Measurements from ENCODE around the gene LPAR3. TPM values are rescaled to one million over a fixed set of nuclear protein-coding genes. Genes with fewer than 3 reads are reported as not detected.
A peak's percentile ranks its signal among the peaks of the same experiment; 100 is the strongest.

The LPAR3 gene, protein sequence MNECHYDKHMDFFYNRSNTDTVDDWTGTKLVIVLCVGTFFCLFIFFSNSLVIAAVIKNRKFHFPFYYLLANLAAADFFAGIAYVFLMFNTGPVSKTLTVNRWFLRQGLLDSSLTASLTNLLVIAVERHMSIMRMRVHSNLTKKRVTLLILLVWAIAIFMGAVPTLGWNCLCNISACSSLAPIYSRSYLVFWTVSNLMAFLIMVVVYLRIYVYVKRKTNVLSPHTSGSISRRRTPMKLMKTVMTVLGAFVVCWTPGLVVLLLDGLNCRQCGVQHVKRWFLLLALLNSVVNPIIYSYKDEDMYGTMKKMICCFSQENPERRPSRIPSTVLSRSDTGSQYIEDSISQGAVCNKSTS
- 0.18 and 0.28 TPM in 2 replicates for total RNA-seq (2012; rRNA removed)
- 0.07 and 0.09 TPM in 2 replicates for polyA plus RNA-seq (2012; rRNA removed)
- 0.12 and 0.56 TPM in 2 replicates for polyA plus RNA-seq (2012; cell fraction: cytosol; rRNA removed)
- polyA plus RNA-seq (2012; cell fraction: nucleus; rRNA removed; ENCODE audit: low replicate concordance), result 0.03 TPM in 1 of 2 replicates, not detected in the other
- percentile 14 among the genes with signal in this experiment for Bru-seq, nascent RNA
- percentile 8 among the genes with signal in this experiment for BruChase-seq, experiment 1, labeled RNA remaining after a 6-hour chase
- BruChase-seq, experiment 2, labeled RNA remaining after a 2-hour chase, result percentile 8 among the genes with signal in this experiment
- long read RNA-seq, result 0 reads

DNA sequence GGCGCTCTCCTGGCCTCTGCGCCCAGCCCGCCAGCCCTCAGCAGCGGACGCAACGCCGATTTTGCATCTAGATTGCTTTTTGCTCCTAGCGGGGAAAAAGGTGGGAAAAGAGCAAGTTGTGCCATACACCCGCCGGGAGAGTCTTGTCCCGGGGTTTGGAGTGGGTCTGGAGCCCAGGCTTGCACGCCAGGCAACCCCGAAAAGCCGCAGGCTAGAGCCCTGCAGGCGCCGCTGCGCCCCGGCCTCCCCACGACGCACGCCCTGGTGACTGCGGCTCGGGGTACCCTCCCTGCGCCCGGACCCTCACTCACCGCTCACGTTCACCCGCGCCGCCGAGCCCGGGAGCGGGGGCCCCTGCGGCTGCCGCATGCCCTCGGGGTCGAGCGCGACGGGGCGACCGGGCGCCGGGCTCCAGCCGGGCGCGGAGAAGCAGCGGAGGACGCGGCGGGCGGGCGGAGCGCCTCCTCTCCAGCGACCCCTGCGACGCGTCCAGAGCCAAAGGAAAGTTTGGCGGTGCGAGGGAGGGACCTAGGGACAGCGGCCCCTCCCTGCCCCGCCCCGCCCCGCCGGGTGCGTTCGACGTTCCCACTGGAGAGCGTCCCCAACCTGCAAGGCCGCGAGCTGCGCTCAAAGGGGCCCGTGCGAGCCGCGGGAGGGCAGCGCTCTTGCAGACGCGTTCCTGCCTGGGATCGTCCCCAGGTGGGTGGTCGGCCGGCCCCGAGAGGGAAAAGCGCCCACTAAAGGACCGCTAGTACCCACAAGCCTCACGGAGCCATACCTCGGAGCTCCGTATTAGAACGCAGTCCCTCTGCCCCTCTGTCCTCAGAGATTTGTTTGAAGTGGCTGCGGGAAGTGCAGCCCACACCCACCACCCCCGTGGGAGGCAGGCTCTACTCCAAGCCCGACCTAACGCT, at the start of gene LPAR3:
Gene LPAR3, minus strand, starts transcription at position 502 of the 914 bp plus-strand sequence. CDS start 27,086 bp downstream, outside the sequence.
- Histone ChIP-seq H3K9ac (ENCODE audit: low read depth, low read length) (no peak within 1 kb of the TSS), H3K4me1 (ENCODE audit: control insufficient read depth, insufficient read depth, low read length) (no peaks in the 10 kb centered on the region), H2BK120ac (ENCODE audit: low read depth, low read length) (no peak within 1 kb of the TSS), H3K9me3 (ENCODE audit: control insufficient read depth, insufficient read depth, low read length) (no peaks in the 10 kb centered on the region), H3K27ac (ENCODE audit: insufficient read depth, low read length) (no peak within 1 kb of the TSS), H2BK20ac (ENCODE audit: low read depth, low read length) (no peak within 1 kb of the TSS), H3K23ac (ENCODE audit: low read depth, low read length) (peak within 1 kb of the TSS; percentile 58), H3K56ac (ENCODE audit: extremely low read depth, insufficient read depth, low read length) (no peak within 1 kb of the TSS), H3K18ac (ENCODE audit: low read depth, low read length) (no peak within 1 kb of the TSS), H3K27me3 (ENCODE audit: control insufficient read depth, insufficient read depth, low read length) (peaks cover 40% of the 10 kb centered on the region), H3K79me1 (ENCODE audit: low read depth in 1 of 2, low read length in 2 of 2) (no peaks in the 10 kb centered on the region), H2AK9ac (replicated peaks; ENCODE audit: low read depth, low read length, poor library complexity) (no peak within 1 kb of the TSS), H4K5ac (ENCODE audit: low read depth, low read length) (no peak within 1 kb of the TSS), H2AK5ac (ENCODE audit: low read depth, low read length) (no peak within 1 kb of the TSS), H4K91ac (ENCODE audit: insufficient read depth, low read depth, low read length) (no peak within 1 kb of the TSS), H2AFZ (replicated peaks; ENCODE audit: low read length, poor library complexity) (peak within 1 kb of the TSS; percentile 81), H3K4ac (ENCODE audit: low read depth, low read length) (no peak within 1 kb of the TSS), H3K4me3 (ENCODE audit: insufficient read depth, low read depth, low read length) (peak within 1 kb of the TSS; percentile 16; the same call in 1 of the 2 replicates), H2BK15ac (ENCODE audit: low read depth, low read length) (no peak within 1 kb of the TSS), H2BK5ac (ENCODE audit: low read depth, low read length, poor library complexity, severe bottlenecking) (no peak within 1 kb of the TSS), H3K36me3 (ENCODE audit: control insufficient read depth, insufficient read depth, low read length) (no peaks in the 10 kb centered on the region), H3K4me2 (ENCODE audit: low read depth, low read length) (peak within 1 kb of the TSS; percentile 59; the same call in 1 of the 2 replicates), H3K9me1 (ENCODE audit: insufficient read depth, low read length) (no peaks in the 10 kb centered on the region), H4K8ac (ENCODE audit: low read depth in 2 of 2, low read length in 2 of 2) (no peak within 1 kb of the TSS), H3K14ac (replicated peaks; ENCODE audit: low read depth, low read length) (no peak within 1 kb of the TSS), H4K20me1 (ENCODE audit: insufficient read depth, low read length) (no peaks in the 10 kb centered on the region)
- DNase-seq, result no peak
- POLR2A ChIA-PET (ENCODE audit: unreplicated experiment), result no interaction called here
- no TSS peak for BruUV-seq (replicated peaks)
- WGBS, 2 experiments (ENCODE audit: extremely low coverage in 2 of 2, insufficient read length in 1 of 2), result 8% methylated on average over 23 of the region's 93 CpGs; no CpG with 5 or more reads in 1 of the 2 experiments
- in situ Hi-C loops (cut with MboI; ENCODE audit: low sequenced_read_pairs), result no loop called here
- intact Hi-C loops (cut with micrococcal nuclease), result no loop called here
- dilution Hi-C loops (cut with HindIII; ENCODE audit: low sequenced_read_pairs, unreplicated experiment), result no loop called here
- CTCF ChIA-PET, result interaction anchor here (0.7 kb wide), 1 partner anchor 21 kb away, joined by 3 read pairs; no protein-coding TSS in a partner anchor
- peak; percentile 53 for ATAC-seq (ENCODE audit: low read depth)
- TF ChIP-seq BHLHE40 (IDR thresholded peaks at IDR 0.05; ENCODE audit: low read depth, low read length), result no peak
- no peak for TF ChIP-seq FOS (IDR thresholded peaks at IDR 0.05; ENCODE audit: low read depth, low read length)
- no peak for TF ChIP-seq RAD21 (IDR thresholded peaks at IDR 0.05; ENCODE audit: low read length)
- no peak for TF ChIP-seq MXI1 (IDR thresholded peaks at IDR 0.05; ENCODE audit: borderline replicate concordance, low read depth, low read length)
- TF ChIP-seq CHD1 (IDR thresholded peaks at IDR 0.05; ENCODE audit: low read depth, low read length), result no peak
- TF ChIP-seq, protein P1, sequence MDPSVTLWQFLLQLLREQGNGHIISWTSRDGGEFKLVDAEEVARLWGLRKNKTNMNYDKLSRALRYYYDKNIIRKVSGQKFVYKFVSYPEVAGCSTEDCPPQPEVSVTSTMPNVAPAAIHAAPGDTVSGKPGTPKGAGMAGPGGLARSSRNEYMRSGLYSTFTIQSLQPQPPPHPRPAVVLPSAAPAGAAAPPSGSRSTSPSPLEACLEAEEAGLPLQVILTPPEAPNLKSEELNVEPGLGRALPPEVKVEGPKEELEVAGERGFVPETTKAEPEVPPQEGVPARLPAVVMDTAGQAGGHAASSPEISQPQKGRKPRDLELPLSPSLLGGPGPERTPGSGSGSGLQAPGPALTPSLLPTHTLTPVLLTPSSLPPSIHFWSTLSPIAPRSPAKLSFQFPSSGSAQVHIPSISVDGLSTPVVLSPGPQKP (IDR thresholded peaks at IDR 0.05; ENCODE audit: borderline replicate concordance, low read depth, low read length), result no peak
- no peak for TF ChIP-seq NFE2L2 (IDR thresholded peaks at IDR 0.05; ENCODE audit: low read depth, low read length)
- TF ChIP-seq CEBPB (IDR thresholded peaks at IDR 0.05; ENCODE audit: low read depth, low read length), result no peak
- no peak for TF ChIP-seq MAFK (IDR thresholded peaks at IDR 0.05; ENCODE audit: low read depth, low read length)
- TF ChIP-seq, protein P2, sequence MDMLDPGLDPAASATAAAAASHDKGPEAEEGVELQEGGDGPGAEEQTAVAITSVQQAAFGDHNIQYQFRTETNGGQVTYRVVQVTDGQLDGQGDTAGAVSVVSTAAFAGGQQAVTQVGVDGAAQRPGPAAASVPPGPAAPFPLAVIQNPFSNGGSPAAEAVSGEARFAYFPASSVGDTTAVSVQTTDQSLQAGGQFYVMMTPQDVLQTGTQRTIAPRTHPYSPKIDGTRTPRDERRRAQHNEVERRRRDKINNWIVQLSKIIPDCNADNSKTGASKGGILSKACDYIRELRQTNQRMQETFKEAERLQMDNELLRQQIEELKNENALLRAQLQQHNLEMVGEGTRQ (IDR thresholded peaks at IDR 0.05; ENCODE audit: low read depth, low read length), result no peak

All from IMR-90 (cell line).